Suprapubic skin (tissue), 4 donors: ENCODE results near the gene G6PC3.

Experiments used
- CTCF ChIP-seq, 2 donors: fragments of 200-600 bp in 1 of 2; fragments of 450-650 bp in 1 of 2; sonication (generic) in 1 of 2; IDR thresholded peaks; one replicate each; pipeline ENCODE4 v1.5.1; 2016 to 2019; ENCODE audit warnings: antibody characterized with exemption in 2 of 2, mild to moderate bottlenecking in 1 of 2, moderate library complexity in 1 of 2
- EP300 ChIP-seq: sonication (generic); formaldehyde crosslinking; IDR thresholded peaks from one replicate; pipeline ENCODE4 v1.6.1; 2017; ENCODE audit warnings: antibody characterized with exemption
- POLR2AphosphoS5 ChIP-seq, 3 donors: sonication (generic); formaldehyde crosslinking; IDR thresholded peaks; one replicate each; pipeline ENCODE4 v1.6.1; 2017; ENCODE audit warnings: antibody characterized with exemption in 3 of 3

GRCh38 chr17:44044071-44044470, 26.5 kb upstream of the G6PC3 start:
- TF ChIP-seq CTCF (IDR thresholded peaks at IDR 0.05) (no peak), POLR2AphosphoS5 (IDR thresholded peaks at IDR 0.05) (no peak), EP300 (no peak)
